HFFc6 (cell line): ENCODE measurements around the gene NID2. TPM values are rescaled to one million over a fixed set of nuclear protein-coding genes. Genes with fewer than 3 reads are reported as not detected.
A peak's percentile ranks its signal among the peaks of the same experiment; 100 is the strongest.

Experiments used
- DNase-seq: peaks from one replicate; pipeline ENCODE4 v3.0.0-alpha.2; 2018
- H3K27ac Mint-ChIP-seq: 2 replicates; pipeline ENCODE4 v1.8.0; 2020; ENCODE audit warnings: mild to moderate bottlenecking, mixed read lengths
- H3K27me3 Mint-ChIP-seq: 2 replicates; pipeline ENCODE4 v1.8.0; 2021; ENCODE audit warnings: mild to moderate bottlenecking, moderate library complexity, mixed read lengths; ENCODE audit not compliant: insufficient read depth
- H3K36me3 Mint-ChIP-seq: 2 replicates; pipeline ENCODE4 v1.8.0; 2021; ENCODE audit warnings: low read depth, mixed read lengths
- H3K4me1 Mint-ChIP-seq: 2 replicates; pipeline ENCODE4 v1.8.0; 2020; ENCODE audit warnings: low read depth, mixed read lengths
- H3K4me3 Mint-ChIP-seq: 2 replicates; pipeline ENCODE4 v1.8.0; 2020; ENCODE audit warnings: mild to moderate bottlenecking, moderate library complexity, mixed read lengths
- H3K9me3 Mint-ChIP-seq: 2 replicates; pipeline ENCODE4 v1.8.0; 2020; ENCODE audit warnings: mild to moderate bottlenecking, mixed read lengths
- total RNA-seq, 6 experiments: library from RNA; stranded (reverse); fragmentation: NEBNext Ultra II Directional; extraction: Animal tissue kit (Norgen Biotek cat#: 25700); gene quantifications; 2 replicates in 1 of 6; 3 replicates in 5 of 6; pipeline ENCODE4 v1.2.3, GENCODE V29; 2021
- TF ChIP-seq, protein P1 (sequence below): fragments of 200-600 bp; sonication (generic); IDR thresholded peaks from 2 replicates; pipeline ENCODE4 v1.5.0; 2021; ENCODE audit warnings: antibody characterized with exemption, mild to moderate bottlenecking

The NID2 gene
- total RNA-seq, 6 experiments from 2014 or later, result 97.3 to 125 (median 113) TPM

DNA sequence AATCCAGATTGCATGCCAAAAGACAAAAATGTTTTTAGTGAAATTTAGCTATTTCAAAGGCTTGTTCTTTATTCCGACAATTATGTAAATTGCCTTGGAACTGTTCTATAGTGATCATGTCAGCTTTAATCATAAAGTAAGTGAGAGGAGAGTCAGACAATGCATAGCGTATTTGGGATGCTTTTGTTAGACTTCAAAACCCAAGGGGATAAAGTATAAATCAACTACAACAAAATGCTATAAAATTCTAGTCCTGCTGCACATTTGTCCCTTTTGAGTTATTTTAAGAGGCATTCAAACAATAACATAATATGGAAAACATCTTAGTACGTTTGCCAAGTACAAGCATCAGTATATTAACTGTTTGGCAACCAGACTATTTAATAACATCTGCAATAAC lies 68.2 kb downstream of the NID2 start:
- H3K36me3 Mint-ChIP-seq, result peaks cover 35% of the 10 kb centered on the region; the same call in 1 of the 2 replicates
- TF ChIP-seq, protein P1, sequence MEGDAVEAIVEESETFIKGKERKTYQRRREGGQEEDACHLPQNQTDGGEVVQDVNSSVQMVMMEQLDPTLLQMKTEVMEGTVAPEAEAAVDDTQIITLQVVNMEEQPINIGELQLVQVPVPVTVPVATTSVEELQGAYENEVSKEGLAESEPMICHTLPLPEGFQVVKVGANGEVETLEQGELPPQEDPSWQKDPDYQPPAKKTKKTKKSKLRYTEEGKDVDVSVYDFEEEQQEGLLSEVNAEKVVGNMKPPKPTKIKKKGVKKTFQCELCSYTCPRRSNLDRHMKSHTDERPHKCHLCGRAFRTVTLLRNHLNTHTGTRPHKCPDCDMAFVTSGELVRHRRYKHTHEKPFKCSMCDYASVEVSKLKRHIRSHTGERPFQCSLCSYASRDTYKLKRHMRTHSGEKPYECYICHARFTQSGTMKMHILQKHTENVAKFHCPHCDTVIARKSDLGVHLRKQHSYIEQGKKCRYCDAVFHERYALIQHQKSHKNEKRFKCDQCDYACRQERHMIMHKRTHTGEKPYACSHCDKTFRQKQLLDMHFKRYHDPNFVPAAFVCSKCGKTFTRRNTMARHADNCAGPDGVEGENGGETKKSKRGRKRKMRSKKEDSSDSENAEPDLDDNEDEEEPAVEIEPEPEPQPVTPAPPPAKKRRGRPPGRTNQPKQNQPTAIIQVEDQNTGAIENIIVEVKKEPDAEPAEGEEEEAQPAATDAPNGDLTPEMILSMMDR, result no peak
- no peak for DNase-seq
- H3K27me3 Mint-ChIP-seq, result no peaks in the 10 kb centered on the region; the same call in 1 of the 2 replicates
- H3K4me1 Mint-ChIP-seq, result peaks cover 54% of the 10 kb centered on the region
- H3K9me3 Mint-ChIP-seq, result no peaks in the 10 kb centered on the region
- H3K4me3 Mint-ChIP-seq, result no peak overlapping the region
- H3K27ac Mint-ChIP-seq, result peak overlapping the region; percentile 80

DNA sequence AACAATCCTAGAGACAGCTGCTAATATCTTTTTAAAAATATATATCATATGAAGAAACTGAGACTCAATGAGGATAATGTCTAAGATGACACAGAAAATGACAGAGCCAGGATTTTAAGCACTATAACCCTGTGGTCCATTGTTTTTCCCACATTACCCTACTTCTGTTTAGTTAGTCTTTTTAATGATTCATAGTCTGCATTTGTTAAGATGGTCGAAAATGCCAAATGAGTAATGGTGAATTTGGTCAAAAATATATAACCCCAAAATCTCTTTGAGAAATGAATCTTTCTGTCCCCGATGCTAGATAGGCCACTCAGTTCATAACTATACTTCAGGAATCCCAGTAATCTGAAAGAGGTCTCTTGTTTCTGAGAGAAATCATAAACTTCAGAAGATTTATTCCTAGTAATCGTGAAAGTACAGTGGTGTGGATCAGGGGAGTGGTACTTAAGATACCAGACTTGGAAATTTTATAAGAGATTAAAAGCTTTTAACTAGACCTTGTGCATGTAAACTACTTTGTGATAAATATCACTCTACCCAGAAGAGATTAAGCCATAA lies 68.8 kb downstream of the NID2 start:
- Mint-ChIP-seq H3K9me3 (no peaks in the 10 kb centered on the region), H3K36me3 (peaks cover 36% of the 10 kb centered on the region; the same call in 1 of the 2 replicates), H3K4me3 (peak overlapping the region; percentile 41; the same call in 1 of the 2 replicates), H3K27ac (peak overlapping the region; percentile 80), H3K27me3 (no peaks in the 10 kb centered on the region; the same call in 1 of the 2 replicates), H3K4me1 (peaks cover 54% of the 10 kb centered on the region)
- TF ChIP-seq, protein P1, result no peak
- DNase-seq, result peak; percentile 30

DNA sequence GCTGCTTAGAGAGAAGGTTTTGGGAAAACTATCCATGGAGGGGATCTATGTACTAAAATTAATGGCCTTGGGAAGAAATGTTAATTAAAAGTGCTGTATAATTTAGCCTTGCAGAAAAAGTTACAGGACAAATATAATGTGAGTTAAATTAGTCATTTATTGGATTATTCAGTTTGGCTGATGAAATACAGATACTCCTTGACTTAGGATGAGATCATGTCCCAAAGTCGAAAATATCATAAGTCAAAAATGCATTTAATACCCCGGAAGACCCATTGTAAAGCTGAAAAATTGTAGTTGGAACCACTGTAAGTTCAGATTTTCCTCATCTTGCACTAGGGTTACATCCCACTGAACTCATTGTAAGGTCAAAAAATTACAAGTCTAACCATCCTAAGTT lies 69.8 kb downstream of the NID2 start:
- H3K27ac Mint-ChIP-seq, result peak overlapping the region; percentile 80
- H3K4me1 Mint-ChIP-seq, result peaks cover 54% of the 10 kb centered on the region
- TF ChIP-seq, protein P1, result no peak
- no peaks in the 10 kb centered on the region; the same call in 1 of the 2 replicates for H3K27me3 Mint-ChIP-seq
- peak overlapping the region; percentile 33 for H3K4me3 Mint-ChIP-seq
- DNase-seq, result no peak
- no peaks in the 10 kb centered on the region for H3K9me3 Mint-ChIP-seq
- H3K36me3 Mint-ChIP-seq, result peaks cover 36% of the 10 kb centered on the region; the same call in 1 of the 2 replicates

DNA sequence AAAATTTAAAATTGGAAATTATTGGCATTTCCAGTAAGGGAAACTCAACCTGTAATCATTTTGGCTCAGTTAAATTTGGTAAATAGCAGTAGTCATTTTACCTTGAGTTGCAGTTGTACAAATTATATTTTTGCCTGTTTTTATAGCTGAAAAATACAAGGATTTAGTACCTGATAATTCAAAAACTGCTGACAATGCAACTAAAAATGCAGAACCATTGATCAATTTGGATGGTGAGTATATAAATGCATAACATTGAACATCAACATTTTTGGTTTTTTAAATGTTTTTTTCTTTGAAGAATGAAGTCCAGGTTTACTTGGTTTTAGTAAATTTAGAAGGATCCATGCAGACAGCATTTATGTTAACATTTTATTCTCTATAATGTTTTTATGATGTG lies 70.5 kb downstream of the NID2 start:
- H3K4me3 Mint-ChIP-seq, result peak overlapping the region; percentile 33; the same call in 1 of the 2 replicates
- no peaks in the 10 kb centered on the region; the same call in 1 of the 2 replicates for H3K27me3 Mint-ChIP-seq
- TF ChIP-seq, protein P1, result no peak
- H3K36me3 Mint-ChIP-seq, result peaks cover 35% of the 10 kb centered on the region; the same call in 1 of the 2 replicates
- no peak for DNase-seq
- peaks cover 54% of the 10 kb centered on the region for H3K4me1 Mint-ChIP-seq
- peak overlapping the region; percentile 80; the same call in 1 of the 2 replicates for H3K27ac Mint-ChIP-seq
- no peaks in the 10 kb centered on the region for H3K9me3 Mint-ChIP-seq

DNA sequence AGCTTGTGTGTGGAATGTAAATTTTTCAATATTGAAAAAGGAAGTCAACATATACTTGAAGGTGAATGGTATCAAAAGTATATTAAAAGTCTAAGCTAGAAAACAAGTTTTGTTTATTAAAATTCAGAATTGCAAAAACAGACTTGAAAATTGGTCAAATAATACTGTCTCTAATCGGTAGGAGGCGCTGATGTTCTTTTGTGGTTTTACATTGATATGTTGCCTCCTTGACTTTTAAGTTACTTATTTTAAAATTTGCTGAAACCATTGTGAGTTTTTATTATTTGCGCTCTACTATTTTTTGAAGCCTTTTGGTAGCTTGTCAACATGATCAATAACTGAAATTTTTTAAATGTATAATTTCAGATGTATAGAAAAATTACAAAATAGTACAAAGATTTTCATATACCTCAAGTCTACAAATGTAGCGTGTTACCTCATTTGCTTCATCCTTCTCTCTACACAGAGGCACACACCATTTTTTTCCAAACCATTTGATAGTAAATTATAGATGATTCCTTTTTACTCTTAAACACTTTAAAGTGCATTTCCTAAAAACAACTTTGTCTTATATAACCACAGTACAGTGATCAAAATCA lies 72.6 kb downstream of the NID2 start:
- TF ChIP-seq, protein P1, result peak; percentile 89

More for the DNA sequence above, 72.6 kb downstream of the NID2 start:
- Mint-ChIP-seq H3K9me3 (no peaks in the 10 kb centered on the region), H3K4me1 (peaks cover 45% of the 10 kb centered on the region), H3K4me3 (no peak overlapping the region), H3K36me3 (peaks cover 26% of the 10 kb centered on the region; the same call in 1 of the 2 replicates), H3K27ac (peak overlapping the region; percentile 47; the same call in 1 of the 2 replicates), H3K27me3 (no peaks in the 10 kb centered on the region)
- peak; percentile 35 for DNase-seq
